ENCODE measurements around the gene HIVEP3.

The HIVEP3 gene

DNA sequence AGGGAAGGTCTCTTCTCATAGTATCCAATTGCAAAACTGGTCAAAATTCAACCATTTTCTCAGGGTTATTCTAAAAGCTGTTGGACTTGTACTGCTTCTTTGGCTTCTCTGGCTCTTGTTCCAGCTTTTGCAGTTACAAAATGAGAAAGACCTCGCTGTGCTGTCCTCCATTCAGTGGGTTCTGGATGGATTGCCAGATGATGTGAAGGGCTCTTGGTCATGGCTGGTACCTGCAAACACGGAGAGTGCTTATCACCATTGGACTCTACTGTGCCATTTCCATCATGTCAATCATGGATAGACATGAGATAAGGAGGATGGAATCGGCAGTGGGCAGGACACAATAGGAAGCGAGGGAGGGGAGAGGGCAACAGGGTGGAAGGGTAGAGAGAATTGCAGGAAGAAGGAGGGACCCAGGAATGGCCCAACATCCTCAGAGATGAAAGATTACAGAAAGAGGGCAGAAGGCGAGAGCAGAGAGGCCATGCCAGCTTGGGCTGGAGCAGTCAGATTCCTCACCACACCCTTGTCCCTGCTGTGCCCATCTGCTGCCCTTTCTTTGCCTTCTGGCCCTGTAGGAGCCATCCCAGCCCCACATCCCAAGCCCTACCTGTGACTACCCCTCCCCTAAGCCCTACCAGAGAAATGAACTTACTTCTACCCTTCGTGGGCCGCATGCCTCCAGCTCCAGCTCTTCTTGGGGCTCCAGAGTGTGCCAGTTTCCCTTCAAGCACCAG lies 70.3 kb downstream of the HIVEP3 start:
- Histone ChIP-seq H3K4me2 (ENCODE audit: low read length) (no peak overlapping the region), H3K27me3 (ENCODE audit: insufficient read depth, low read length) (0 out of 2 replicates have a peak, but pooled peaks cover 4% of the 10 kb centered on the region), H2AFZ (ENCODE audit: low read length) (no peak overlapping the region), H3K9me3 (ENCODE audit: low read length) (no peaks in the 10 kb centered on the region), H3K36me3 (ENCODE audit: insufficient read depth, low read length) (no peaks in the 10 kb centered on the region; the same call in 1 of the 2 replicates), H3K9ac (ENCODE audit: low read length) (no peak overlapping the region), H3K4me1 (ENCODE audit: insufficient read depth, low read length, severe bottlenecking) (no peaks in the 10 kb centered on the region), H3F3A (ENCODE audit: insufficient read depth, low read length) (no peaks in the 10 kb centered on the region), H3K9me2 (ENCODE audit: low read depth, low read length) (no peaks in the 10 kb centered on the region), H3K79me2 (ENCODE audit: insufficient read depth, low read length) (no peaks in the 10 kb centered on the region), H4K20me1 (ENCODE audit: insufficient read depth, low read length) (no peaks in the 10 kb centered on the region), H3K27ac (ENCODE audit: low read depth, low read length, poor library complexity, severe bottlenecking) (no peak overlapping the region), H3K4me3 (ENCODE audit: low read depth, low read length, poor library complexity, severe bottlenecking) (no peak overlapping the region)
- TF ChIP-seq CTCF (IDR thresholded peaks at IDR 0.05; ENCODE audit: low read length), result no peak

GRCh38 chr1:41847733-41848132 lies 71.0 kb downstream of the HIVEP3 start:
- no peak overlapping the region for H3K9ac ChIP-seq (ENCODE audit: low read length)
- no peaks in the 10 kb centered on the region for H3K4me1 ChIP-seq (ENCODE audit: insufficient read depth, low read length, severe bottlenecking)
- no peak overlapping the region for H3K4me2 ChIP-seq (ENCODE audit: low read length)
- H2AFZ ChIP-seq (ENCODE audit: low read length), result no peak overlapping the region
- H3K27ac ChIP-seq (ENCODE audit: low read depth, low read length, poor library complexity, severe bottlenecking), result no peak overlapping the region
- no peaks in the 10 kb centered on the region for H3K9me2 ChIP-seq (ENCODE audit: low read depth, low read length)
- H3K4me3 ChIP-seq (ENCODE audit: low read depth, low read length, poor library complexity, severe bottlenecking), result no peak overlapping the region
- H3K27me3 ChIP-seq (ENCODE audit: insufficient read depth, low read length), result 0 out of 2 replicates have a peak, but pooled peaks cover 4% of the 10 kb centered on the region
- no peaks in the 10 kb centered on the region for H3K36me3 ChIP-seq (ENCODE audit: insufficient read depth, low read length)
- no peak for TF ChIP-seq CTCF (IDR thresholded peaks at IDR 0.05; ENCODE audit: low read length)
- TF ChIP-seq EZH2 (IDR thresholded peaks at IDR 0.05; ENCODE audit: borderline replicate concordance, low read length), result no peak
- H4K20me1 ChIP-seq (ENCODE audit: insufficient read depth, low read length), result no peaks in the 10 kb centered on the region
- H3K9me3 ChIP-seq (ENCODE audit: low read length), result no peaks in the 10 kb centered on the region
- H3F3A ChIP-seq (ENCODE audit: insufficient read depth, low read length), result no peaks in the 10 kb centered on the region
- H3K79me2 ChIP-seq (ENCODE audit: insufficient read depth, low read length), result no peaks in the 10 kb centered on the region

DNA sequence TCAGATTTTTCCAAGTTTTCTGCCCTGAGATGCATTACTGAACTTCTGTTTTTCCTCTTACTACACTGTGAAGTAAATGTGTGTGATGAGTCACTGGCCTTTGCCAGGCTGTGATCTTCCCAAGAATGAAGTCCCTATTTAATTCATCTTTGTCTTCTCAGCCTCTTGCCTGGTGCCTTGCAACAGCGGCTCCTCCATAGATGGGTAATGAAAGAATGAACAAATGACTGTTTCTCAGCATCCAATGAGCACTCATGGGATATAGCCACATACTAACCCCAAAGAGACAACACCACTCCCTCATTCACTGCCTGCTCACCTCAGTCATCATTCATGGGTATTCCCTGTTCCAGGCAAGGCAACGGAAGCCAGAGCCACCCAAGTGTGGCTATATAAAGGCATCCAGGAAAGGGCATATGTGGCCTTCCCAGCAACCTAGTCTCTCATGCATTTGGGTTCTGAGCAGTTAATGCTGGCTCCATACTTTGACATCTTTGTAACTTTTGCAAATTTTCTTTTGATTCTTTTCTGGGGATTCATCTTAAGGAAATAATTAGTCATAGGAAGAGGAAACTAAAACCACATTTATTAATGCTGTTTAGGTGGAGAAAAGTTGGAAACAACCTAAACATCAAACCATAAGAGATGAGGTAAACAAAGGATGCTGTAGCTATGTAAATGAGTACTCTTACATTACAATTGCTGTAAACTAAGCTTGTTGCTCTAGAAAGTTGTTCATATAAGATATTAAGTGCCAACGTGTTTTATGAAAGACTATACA lies 71.9 kb downstream of the HIVEP3 start:
- Histone ChIP-seq H2AFZ (ENCODE audit: low read length) (no peak overlapping the region), H3K36me3 (ENCODE audit: insufficient read depth, low read length) (no peaks in the 10 kb centered on the region), H3K4me2 (ENCODE audit: low read length) (no peak overlapping the region), H3K4me1 (ENCODE audit: insufficient read depth, low read length, severe bottlenecking) (no peaks in the 10 kb centered on the region), H3K4me3 (ENCODE audit: low read depth, low read length, poor library complexity, severe bottlenecking) (no peak overlapping the region), H3K27me3 (ENCODE audit: insufficient read depth, low read length) (no peaks in the 10 kb centered on the region), H4K20me1 (ENCODE audit: insufficient read depth, low read length) (no peaks in the 10 kb centered on the region), H3K9me2 (ENCODE audit: low read depth, low read length) (no peaks in the 10 kb centered on the region), H3K9me3 (ENCODE audit: low read length) (no peaks in the 10 kb centered on the region), H3K27ac (ENCODE audit: low read depth, low read length, poor library complexity, severe bottlenecking) (no peak overlapping the region), H3F3A (ENCODE audit: insufficient read depth, low read length) (no peaks in the 10 kb centered on the region), H3K9ac (ENCODE audit: low read length) (no peak overlapping the region), H3K79me2 (ENCODE audit: insufficient read depth, low read length) (no peaks in the 10 kb centered on the region)
- TF ChIP-seq CTCF (IDR thresholded peaks at IDR 0.05; ENCODE audit: low read length) (no peak), EZH2 (IDR thresholded peaks at IDR 0.05; ENCODE audit: borderline replicate concordance, low read length) (no peak)

Measured in OCI-LY1 (cell line).